B cell (primary cell): ENCODE measurements around the gene TTLL5. TPM values are rescaled to one million over a fixed set of nuclear protein-coding genes. Genes with fewer than 3 reads are reported as not detected.
"Not testable (repeated sequence)": the region's sequence is repeated elsewhere in the genome, so short reads cannot be mapped to it uniquely, and the experiment has no call there.

Source experiments
- ATAC-seq: fragments of 200-7000 bp; cut with Tn5 transposase; one replicate; pipeline ENCODE4 v1.10.0; 2021; ENCODE audit warnings: low read depth, mild to moderate bottlenecking, moderate number of reproducible peaks, moderate library complexity
- CTCF ChIA-PET: fragments of 350-600 bp; sonication (Branson Sonifier 250); formaldehyde crosslinking; loops from one replicate; lab custom pipeline; 2021; ENCODE audit warnings: antibody characterized with exemption, inconsistent platforms; lab: Charles Lee
- POLR2A ChIA-PET: fragments of 350-600 bp; sonication (Branson Sonifier 250); formaldehyde crosslinking; loops from one replicate; lab custom pipeline; 2021; ENCODE audit warnings: antibody characterized with exemption; lab: Charles Lee
- DNase-seq: peaks from one replicate; pipeline ENCODE4 v3.0.0; 2013
- H2AFZ ChIP-seq: 2 replicates; pipeline ENCODE4 v1.6.1; 2012; ENCODE audit warnings: mild to moderate bottlenecking, low read depth, low read length; ENCODE audit not compliant: insufficient read depth, poor library complexity, severe bottlenecking
- H3K27ac ChIP-seq, 2 donors: 1 replicate in 1 of 2; 2 replicates in 1 of 2; pipeline ENCODE4 v1.5.1; 2012 to 2013; ENCODE audit warnings: low read length in 2 of 2, mild to moderate bottlenecking in 2 of 2, moderate library complexity in 1 of 2
- H3K27me3 ChIP-seq, 4 experiments: fragments of 200-600 bp in 1 of 4; sonication (generic) in 1 of 4; replicated peaks in 1 of 4; 1 replicate in 2 of 4; 2 replicates in 2 of 4; pipeline versions ENCODE4 v1.6.1 to v1.7.0; 2013 to 2016; ENCODE audit warnings: low read length in 3 of 4, mild to moderate bottlenecking in 2 of 4, mixed read lengths in 1 of 4, moderate library complexity in 1 of 4; ENCODE audit not compliant: insufficient read depth in 4 of 4, control insufficient read depth in 3 of 4; ENCODE audit errors: control extremely low read depth in 1 of 4
- H3K36me3 ChIP-seq, 2 experiments: replicated peaks in 1 of 2; 1 replicate in 1 of 2; 2 replicates in 1 of 2; pipeline versions ENCODE4 v1.6.1 to v1.7.1; 2013; ENCODE audit warnings: low read length in 1 of 2; ENCODE audit not compliant: insufficient read depth in 2 of 2, control insufficient read depth in 1 of 2; ENCODE audit errors: control extremely low read depth in 1 of 2, extremely low read depth in 1 of 2
- H3K4me1 ChIP-seq, 2 donors: fragments of 200-600 bp in 1 of 2; sonication (generic) in 1 of 2; 1 replicate in 1 of 2; 2 replicates in 1 of 2; pipeline versions ENCODE4 v1.5.1 to v1.6.1; 2013 to 2017; ENCODE audit warnings: low read length in 2 of 2; ENCODE audit not compliant: control insufficient read depth in 2 of 2, insufficient read depth in 2 of 2
- H3K4me2 ChIP-seq: replicated peaks from 2 replicates; pipeline ENCODE3; 2012; ENCODE audit warnings: mild to moderate bottlenecking, low read depth, low read length; ENCODE audit not compliant: poor library complexity, severe bottlenecking
- H3K4me3 ChIP-seq, 5 experiments: fragments of 200-600 bp in 1 of 5; sonication (generic) in 1 of 5; 1 replicate in 3 of 5; 2 replicates in 2 of 5; pipeline versions ENCODE4 v1.5.1 to v1.7.0; 2011 to 2016; ENCODE audit warnings: low read length in 4 of 5, mild to moderate bottlenecking in 4 of 5, low read depth in 2 of 5, control low read depth in 1 of 5, moderate library complexity in 1 of 5; ENCODE audit not compliant: insufficient read depth in 1 of 5; ENCODE audit errors: control extremely low read depth in 1 of 5, extremely low read depth in 1 of 5
- H3K79me2 ChIP-seq: fragments of 200-600 bp; sonication (generic); one replicate; pipeline ENCODE4 v1.6.0; 2016; ENCODE audit warnings: low read length; ENCODE audit not compliant: control insufficient read depth, insufficient read depth
- H3K9ac ChIP-seq: fragments of 200-600 bp; sonication (generic); 2 replicates; pipeline ENCODE4 v1.6.1; 2017; ENCODE audit warnings: mild to moderate bottlenecking, low read length, moderate library complexity
- H3K9me3 ChIP-seq, 3 donors: one replicate each; pipeline versions ENCODE4 v1.6.1 to v1.7.1; 2013; ENCODE audit warnings: low read length in 2 of 3; ENCODE audit not compliant: control insufficient read depth in 2 of 3, insufficient read depth in 1 of 3; ENCODE audit errors: control extremely low read depth in 1 of 3
- H4K20me1 ChIP-seq: 2 replicates; pipeline ENCODE4 v1.6.0; 2012; ENCODE audit warnings: mild to moderate bottlenecking, low read length; ENCODE audit not compliant: insufficient read depth, control insufficient read depth, poor library complexity, severe bottlenecking
- H3K27ac Mint-ChIP-seq: one replicate; pipeline ENCODE4 v1.8.0; 2021; ENCODE audit warnings: mixed read lengths
- H3K27me3 Mint-ChIP-seq: one replicate; pipeline ENCODE4 v1.8.0; 2021; ENCODE audit warnings: mixed read lengths
- H3K4me1 Mint-ChIP-seq: one replicate; pipeline ENCODE4 v1.8.0; 2021; ENCODE audit warnings: mixed read lengths
- H3K4me3 Mint-ChIP-seq: one replicate; pipeline ENCODE4 v1.8.0; 2021; ENCODE audit warnings: mixed read lengths
- H3K9me3 Mint-ChIP-seq: one replicate; pipeline ENCODE4 v1.8.0; 2022; ENCODE audit warnings: mixed read lengths; ENCODE audit not compliant: insufficient read depth
- CTCF ChIP-seq: fragments of 200-600 bp; IDR thresholded peaks from one replicate; pipeline ENCODE4 v1.8.0; 2022; ENCODE audit warnings: antibody characterized with exemption, mild to moderate bottlenecking
- EZH2 ChIP-seq: IDR thresholded peaks from 2 replicates; pipeline ENCODE4 v1.6.1; 2012; ENCODE audit warnings: borderline replicate concordance, low read depth, mild to moderate bottlenecking, moderate library complexity, low read length; ENCODE audit not compliant: insufficient read depth, poor library complexity, severe bottlenecking
- WGBS: methylation state at CpG from one replicate; pipeline ENCODE4 v1.1.5; 2013; ENCODE audit warnings: missing lambda C conversion rate; ENCODE audit not compliant: insufficient coverage; 5-methylcytosine and 5-hydroxymethylcytosine counted together
- intact Hi-C: fragments of 100-400 bp; cut with micrococcal nuclease; formaldehyde crosslinking; loops from one replicate; pipeline ENCODE4 v1.10.0; 2022
- polyA plus RNA-seq: library from polyadenylated mRNA; depleted of rRNA; stranded (reverse); fragments of >200 nt; gene quantifications from 2 replicates; pipeline ENCODE4 v1.2.3, GENCODE V29; 2012
- total RNA-seq, 2 donors: library from RNA; stranded (reverse); fragments of 120-200 nt in 1 of 2; gene quantifications; 1 replicate in 1 of 2; 2 replicates in 1 of 2; pipeline versions ENCODE4 v1.2.3 to v1.2.4, GENCODE V29; 2013 to 2022

The TTLL5 gene
- total and polyA plus RNA-seq, 2 donors (not counting 1 experiment from before 2014, with no cell fraction given), result 10.9 to 50.9 TPM

- POLR2A ChIA-PET, result no interaction called here
- Mint-ChIP-seq H3K27ac (no peak overlapping the region), H3K27me3 (no peaks in the 10 kb centered on the region), H3K4me1 (peaks cover 8% of the 10 kb centered on the region), H3K9me3 (no peaks in the 10 kb centered on the region), H3K4me3 (no peak overlapping the region)
- H3K4me3 ChIP-seq, result no peak overlapping the region
- H3K27me3 ChIP-seq, result no peaks in the 10 kb centered on the region
- peaks cover 0 to 4% of the 10 kb centered on the region in 2 donors for H3K4me1 ChIP-seq
- no CpG with 5 or more reads among the region's 1 CpG for WGBS
- ATAC-seq (no peak), DNase-seq (no peak)
- H3K9me3 ChIP-seq, result no peaks in the 10 kb centered on the region
- H3K36me3 ChIP-seq, result no peaks in the 10 kb centered on the region
- no peak overlapping the region for H3K4me2 ChIP-seq
- H2AFZ ChIP-seq, result no peak overlapping the region
- H3K27ac ChIP-seq, result no peak overlapping the region
- CTCF ChIA-PET, result interaction anchor here (1.7 to 2.7 kb wide), 2 partner anchors 11 to 49 kb away, joined by 3 to 19 read pairs; no protein-coding TSS in a partner anchor
- H3K79me2 ChIP-seq, result no peaks in the 10 kb centered on the region
- no peaks in the 10 kb centered on the region for H4K20me1 ChIP-seq
- H3K9ac ChIP-seq, result no peak overlapping the region
- intact Hi-C loops, result no loop called here
- no peak for TF ChIP-seq CTCF
- no peak for TF ChIP-seq EZH2
Measured at GRCh38 chr14:75917946-75918335, 256.9 kb downstream of the TTLL5 start.

- ATAC-seq, H3K27ac Mint-ChIP-seq, H3K9ac ChIP-seq, H3K27me3 Mint-ChIP-seq, DNase-seq, H3K27me3 ChIP-seq, H3K9me3 Mint-ChIP-seq, H3K9me3 ChIP-seq, H3K4me3 ChIP-seq, H3K79me2 ChIP-seq, H3K36me3 ChIP-seq, intact Hi-C loops, POLR2A ChIA-PET, H3K4me2 ChIP-seq, H3K4me1 ChIP-seq, H3K27ac ChIP-seq, H4K20me1 ChIP-seq, H3K4me3 Mint-ChIP-seq, CTCF ChIA-PET, H3K4me1 Mint-ChIP-seq, H2AFZ ChIP-seq: not testable (repeated sequence)
- WGBS, result 100% methylated on average over 2 of the region's 4 CpGs
Measured at GRCh38 chr14:75920421-75920820, 259.4 kb downstream of the TTLL5 start.

- H3K4me3 Mint-ChIP-seq, H3K27me3 ChIP-seq, DNase-seq, H3K36me3 ChIP-seq, H3K27me3 Mint-ChIP-seq, H3K27ac Mint-ChIP-seq, CTCF ChIA-PET, POLR2A ChIA-PET, H3K4me1 Mint-ChIP-seq, H2AFZ ChIP-seq, H3K9me3 ChIP-seq, H3K9me3 Mint-ChIP-seq, H3K79me2 ChIP-seq, H3K4me3 ChIP-seq, H3K4me2 ChIP-seq, intact Hi-C loops, H3K9ac ChIP-seq, H3K27ac ChIP-seq, H4K20me1 ChIP-seq, ATAC-seq, H3K4me1 ChIP-seq: not testable (repeated sequence)
- 98% methylated on average over 22 of the region's 54 CpGs for WGBS
Measured at GRCh38 chr14:75925141-75925840, 264.2 kb downstream of the TTLL5 start.
